ENCODE results near the gene TTYH3.

TTYH3 gene

GRCh38 chr7:2616387-2617324, 15.1 kb upstream of the TTYH3 start:
- no peak for DNase-seq (ENCODE audit: low spot score)

DNA sequence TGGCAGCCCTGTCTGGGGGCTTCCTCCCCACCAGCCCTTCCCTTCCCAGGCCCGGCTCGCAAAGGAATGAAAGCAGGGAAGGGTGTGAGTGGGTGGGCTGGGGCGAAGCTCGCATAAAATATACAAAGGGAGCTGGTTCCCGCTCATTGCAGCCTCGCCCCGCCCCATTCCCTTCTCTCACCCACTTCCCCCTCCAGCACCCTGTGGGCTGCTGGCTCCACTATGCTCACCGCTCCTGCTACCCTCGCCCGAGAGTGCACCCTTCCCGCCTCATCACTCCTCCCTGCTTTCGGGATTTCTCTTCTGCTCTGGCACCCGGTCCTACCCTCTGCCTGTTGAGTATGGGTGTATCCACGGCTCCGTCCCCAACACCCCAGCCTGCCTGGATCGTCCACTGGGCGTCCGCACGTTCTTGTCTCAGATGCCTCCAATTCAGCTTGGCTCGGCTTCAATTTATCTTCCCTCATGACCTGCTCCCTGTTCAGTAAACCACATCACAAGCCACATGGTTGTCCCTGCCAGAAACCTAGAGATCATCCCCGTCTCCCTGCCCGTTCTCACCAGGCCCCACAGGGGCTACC, 14.4 kb upstream of the TTYH3 start:
- no peak for DNase-seq (ENCODE audit: low spot score)

GRCh38 chr7:2619116-2619515, 12.7 kb upstream of the TTYH3 start:
- no peak for DNase-seq (ENCODE audit: low spot score)

DNA sequence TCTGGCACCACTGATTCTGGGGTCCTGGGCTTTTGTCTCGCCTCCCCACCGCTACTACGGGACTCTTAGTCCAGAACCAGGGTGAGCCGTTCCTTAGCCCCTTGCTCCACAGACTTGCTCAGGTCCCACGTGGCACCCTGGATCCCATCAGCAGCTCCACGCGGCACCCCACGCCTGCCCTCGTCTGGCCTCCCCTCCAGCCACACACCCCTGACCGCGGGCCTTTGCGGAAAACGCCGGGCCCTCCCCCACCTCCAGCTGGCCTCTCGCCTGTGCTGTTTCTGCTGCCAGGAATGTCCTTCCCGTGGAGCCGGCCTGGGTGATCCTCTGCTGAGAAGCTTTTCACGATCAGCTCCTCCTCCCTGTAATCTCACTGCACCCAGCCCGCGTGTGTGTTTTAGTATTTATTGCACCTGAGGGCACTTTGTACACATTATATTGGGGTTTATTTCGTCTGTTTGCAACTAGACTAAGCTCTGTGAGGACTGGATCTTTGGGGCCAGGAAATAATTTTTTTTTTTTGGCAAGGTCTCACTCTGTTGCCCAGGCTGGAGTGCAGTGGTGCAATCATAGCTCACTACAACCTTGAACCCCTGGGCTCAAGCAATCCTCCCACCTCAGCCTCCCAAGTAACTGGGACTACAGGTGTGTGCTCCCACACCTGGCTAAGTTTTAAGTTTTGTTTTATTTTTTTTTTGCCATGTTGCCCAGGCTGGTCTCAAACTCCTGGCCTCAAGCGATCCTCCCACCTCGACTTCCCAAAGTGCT, 10.5 kb upstream of the TTYH3 start:
- no peak for DNase-seq (ENCODE audit: low spot score)

DNA sequence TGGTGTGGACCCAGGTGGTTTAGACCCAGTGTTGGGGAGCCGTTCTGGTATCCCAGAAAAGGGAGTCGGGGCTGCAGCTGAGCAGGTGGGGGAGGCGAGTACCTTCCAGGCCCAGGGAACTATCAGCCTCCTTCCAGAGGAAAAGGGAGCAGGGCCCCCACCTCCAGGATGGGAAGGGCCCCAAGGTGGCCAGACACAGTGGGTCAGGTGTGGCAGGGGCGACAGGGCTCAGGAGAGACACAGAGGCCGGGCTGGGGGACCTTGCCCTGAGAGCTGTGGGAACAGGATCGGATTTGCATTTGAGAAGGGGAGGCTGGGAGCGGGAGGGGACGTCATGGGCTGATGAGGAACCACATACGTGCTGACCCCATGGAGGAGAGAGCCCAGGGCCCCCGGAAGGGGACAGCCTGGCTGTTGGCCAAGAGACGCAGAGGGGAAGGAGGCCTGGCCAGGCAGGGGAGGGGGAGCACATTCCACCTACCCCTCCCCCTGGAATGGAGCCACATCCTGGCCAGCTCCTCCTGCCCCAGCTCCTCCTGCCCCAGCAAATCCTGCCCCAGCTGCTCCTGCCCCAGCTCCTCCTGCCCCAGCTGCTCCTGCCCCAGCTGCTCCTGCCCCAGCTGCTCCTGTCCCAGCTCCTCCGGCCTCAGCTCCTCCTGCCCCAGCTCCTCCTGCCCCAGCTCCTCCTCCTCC, 9.7 kb upstream of the TTYH3 start:
- DNase-seq (ENCODE audit: low spot score), result no peak

GRCh38 chr7:2622869-2623697, 8.7 kb upstream of the TTYH3 start:
- no peak for DNase-seq (ENCODE audit: low spot score)

DNA sequence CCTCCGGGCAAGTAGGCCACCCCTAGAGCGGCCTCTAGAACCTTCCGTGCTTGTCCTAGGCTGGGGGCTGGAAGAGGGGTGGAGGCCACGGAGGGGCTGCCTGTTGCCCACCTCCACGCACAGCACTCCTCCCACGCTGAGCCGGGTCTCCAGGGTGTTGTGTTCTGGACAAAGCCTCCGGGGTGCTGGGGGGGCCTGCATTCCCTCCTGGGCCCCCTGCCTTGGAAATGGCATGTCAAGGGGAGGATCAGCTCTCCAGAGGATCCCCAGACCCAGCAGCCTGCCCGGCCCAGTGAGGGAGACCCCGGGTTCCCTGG, 8.1 kb upstream of the TTYH3 start:
- DNase-seq (ENCODE audit: low spot score), result no peak

DNA sequence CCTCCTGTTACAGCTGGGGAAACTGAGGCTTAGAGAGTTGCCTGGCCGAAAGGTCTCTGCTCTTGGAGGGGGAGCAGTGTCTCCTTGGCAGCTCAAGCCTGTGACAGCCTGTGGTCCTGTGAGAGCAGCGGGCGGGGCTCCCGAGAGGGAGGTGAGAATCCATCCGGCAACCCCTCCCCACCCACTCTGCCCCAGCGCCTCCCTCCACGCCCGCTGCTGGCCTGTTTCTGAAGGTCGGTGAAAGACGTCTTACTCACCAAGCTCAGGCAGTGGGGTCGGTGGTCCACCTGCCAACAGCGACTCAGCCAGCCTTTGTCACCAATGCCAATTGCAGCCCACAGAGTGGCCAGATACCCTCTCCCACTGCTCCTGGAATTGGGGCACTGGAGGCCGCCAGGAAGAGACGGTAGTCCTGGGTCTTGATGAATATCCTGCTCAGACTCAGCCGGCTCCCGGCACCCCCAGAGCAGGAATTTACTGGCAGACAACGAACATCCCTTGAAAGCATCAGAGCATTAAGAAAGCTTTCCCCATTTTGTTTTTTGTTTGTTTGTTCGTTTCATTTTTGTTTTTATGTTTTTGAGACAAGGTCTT, 7.4 kb upstream of the TTYH3 start:
- DNase-seq (ENCODE audit: low spot score), result no peak

GRCh38 chr7:2626498-2627117, 5.2 kb upstream of the TTYH3 start:
- no peak for DNase-seq (ENCODE audit: low spot score)

DNA sequence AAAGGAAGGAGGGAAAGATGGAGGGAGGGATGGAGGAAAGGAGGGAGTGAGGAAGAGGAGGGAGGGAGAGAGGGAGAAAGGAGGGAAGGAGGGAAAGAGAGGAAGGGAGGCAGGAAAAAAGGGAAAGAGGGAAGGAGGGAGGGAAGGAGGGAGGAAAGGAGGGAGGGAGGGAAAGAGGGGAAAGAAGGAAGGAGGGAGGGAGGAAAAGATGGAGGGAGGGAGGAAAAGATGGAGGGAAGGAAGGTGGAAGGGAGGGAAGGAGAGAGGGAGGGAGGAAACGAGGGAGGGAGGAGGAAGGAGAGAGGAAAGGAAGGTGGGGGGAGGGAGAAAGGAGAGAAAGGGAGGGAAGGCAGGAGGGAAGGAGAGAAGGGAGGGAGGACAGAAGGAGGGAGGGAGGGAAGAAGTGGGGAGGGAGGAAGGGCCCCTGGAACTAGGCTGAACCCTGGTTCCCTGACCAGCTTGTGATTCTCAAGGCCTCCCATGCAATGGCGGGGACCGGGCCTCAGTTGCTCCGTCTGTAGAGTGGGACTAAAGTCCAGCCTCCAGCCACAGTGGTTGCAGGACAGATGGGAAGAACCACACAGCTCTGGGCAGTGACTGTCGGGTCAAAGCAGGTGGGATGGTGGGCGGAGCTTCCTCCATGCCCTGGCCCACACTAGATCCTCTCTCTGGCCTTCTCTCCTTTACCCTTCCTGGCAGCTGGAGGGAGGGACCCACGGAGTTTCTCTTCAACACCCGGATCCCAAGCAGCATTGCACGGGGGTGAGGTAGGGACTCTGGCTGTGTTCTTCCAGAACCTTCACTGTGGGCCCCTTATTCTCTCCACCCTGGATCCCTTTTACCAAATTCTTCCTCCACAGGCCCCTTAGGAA, 4.3 kb upstream of the TTYH3 start:
- no peak for DNase-seq (ENCODE audit: low spot score)

DNA sequence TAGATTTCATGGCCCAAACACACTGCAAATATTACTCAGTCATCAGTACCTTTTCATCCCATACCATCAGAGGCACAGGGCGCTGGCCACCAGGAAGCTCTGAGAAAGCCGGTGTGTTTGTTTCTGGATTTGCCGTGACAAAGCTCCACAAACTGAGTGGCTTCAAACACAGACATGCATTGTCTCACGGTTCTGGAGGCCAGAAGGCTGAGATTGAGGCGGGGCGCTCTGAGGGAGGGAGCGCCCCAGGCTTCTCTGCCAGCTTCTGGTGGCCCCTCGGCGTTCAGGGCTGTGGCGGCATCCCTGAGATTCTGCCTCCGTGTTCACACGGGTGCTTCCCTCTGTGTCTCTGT, 3.7 kb upstream of the TTYH3 start:
- DNase-seq (ENCODE audit: low spot score), result no peak

GRCh38 chr7:2628891-2629290, 2.9 kb upstream of the TTYH3 start:
- DNase-seq (ENCODE audit: low spot score), result no peak

DNA sequence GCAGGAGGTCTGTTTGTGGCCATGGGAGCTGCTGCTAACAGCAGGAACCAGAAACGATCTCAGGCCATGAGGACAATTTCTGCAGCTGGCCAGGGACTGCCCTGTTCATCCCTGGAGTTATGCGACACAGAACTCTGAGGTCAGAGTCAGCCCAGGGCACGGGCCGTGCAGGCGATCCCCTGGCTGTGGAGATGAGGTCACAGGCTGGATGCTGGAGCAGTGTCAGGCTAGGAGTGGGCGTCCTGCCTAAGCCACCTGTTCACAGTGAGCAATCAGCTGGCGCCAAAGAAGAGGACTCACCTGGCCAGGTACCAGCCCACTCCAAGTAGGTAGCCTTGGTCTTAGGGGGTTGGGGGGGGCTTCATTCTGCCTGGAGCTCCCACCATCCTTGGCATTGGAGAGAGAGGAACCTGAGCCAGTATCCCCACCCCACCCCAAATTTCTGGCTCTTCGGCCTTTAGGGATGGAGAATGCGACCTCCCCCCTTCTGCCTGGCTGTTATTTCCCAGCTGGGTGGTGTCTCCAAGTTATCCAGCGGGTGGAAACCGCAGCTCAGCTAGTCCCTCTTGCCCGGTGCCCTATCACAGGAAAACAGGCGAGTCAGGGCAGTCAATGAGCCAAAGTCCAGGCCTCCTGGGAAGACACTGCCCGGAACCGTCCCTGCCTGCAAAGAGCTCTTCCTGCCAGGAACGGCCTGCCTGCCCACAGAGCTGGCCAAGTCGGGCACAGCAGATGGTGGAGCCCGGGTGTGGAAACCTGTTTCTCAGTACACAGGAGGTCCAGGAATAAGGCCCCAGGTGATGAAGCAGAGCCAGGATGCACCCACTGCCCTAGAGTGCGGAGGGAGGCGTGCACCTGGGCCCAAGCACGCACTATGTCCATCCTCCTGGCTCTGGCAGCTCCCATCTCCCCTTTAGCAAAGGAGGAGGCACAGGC, 1.8 kb upstream of the TTYH3 start:
- no peak for DNase-seq (ENCODE audit: low spot score)

- peak; percentile 68 for DNase-seq (ENCODE audit: low spot score)
These were observed 1.1 kb downstream of the TTYH3 start for GRCh38 chr7:2632733-2633537.

DNA sequence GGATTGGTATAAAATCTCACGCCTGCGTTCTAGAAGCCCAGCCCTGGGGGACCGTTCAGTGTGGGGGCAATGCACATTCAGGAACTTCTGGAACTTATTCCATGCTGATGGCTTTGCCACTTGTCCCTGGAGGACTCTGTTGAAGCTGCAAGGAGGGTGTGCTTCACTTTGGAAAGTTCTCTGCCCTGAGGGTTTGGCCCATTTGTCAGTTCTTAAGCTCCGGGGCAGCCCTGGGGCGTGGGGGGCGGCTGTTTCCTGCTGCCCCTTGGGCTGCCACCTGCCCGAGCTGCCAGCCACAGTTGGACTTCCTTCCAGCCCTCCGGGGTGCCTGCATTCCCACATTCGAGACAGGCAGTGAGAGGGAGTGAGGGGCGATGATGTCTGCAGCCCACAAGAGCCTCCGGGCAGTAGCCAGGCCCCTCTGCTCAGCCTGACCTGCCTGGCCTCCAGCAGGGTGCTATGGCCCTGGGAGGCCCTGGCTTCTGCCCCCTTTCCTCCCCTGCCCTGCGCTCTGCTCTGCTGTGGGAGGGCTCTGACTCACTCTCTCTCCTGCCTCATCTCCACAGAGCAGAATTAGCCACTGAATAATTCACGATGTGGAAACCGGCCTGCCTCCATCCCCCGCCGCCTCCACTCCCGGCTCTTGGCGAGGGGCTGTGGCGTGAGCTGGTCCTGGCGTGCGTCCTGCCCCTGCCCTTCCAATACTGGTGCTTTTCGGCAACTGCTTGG, 1.9 kb downstream of the TTYH3 start:
- no peak for DNase-seq (ENCODE audit: low spot score)

DNA sequence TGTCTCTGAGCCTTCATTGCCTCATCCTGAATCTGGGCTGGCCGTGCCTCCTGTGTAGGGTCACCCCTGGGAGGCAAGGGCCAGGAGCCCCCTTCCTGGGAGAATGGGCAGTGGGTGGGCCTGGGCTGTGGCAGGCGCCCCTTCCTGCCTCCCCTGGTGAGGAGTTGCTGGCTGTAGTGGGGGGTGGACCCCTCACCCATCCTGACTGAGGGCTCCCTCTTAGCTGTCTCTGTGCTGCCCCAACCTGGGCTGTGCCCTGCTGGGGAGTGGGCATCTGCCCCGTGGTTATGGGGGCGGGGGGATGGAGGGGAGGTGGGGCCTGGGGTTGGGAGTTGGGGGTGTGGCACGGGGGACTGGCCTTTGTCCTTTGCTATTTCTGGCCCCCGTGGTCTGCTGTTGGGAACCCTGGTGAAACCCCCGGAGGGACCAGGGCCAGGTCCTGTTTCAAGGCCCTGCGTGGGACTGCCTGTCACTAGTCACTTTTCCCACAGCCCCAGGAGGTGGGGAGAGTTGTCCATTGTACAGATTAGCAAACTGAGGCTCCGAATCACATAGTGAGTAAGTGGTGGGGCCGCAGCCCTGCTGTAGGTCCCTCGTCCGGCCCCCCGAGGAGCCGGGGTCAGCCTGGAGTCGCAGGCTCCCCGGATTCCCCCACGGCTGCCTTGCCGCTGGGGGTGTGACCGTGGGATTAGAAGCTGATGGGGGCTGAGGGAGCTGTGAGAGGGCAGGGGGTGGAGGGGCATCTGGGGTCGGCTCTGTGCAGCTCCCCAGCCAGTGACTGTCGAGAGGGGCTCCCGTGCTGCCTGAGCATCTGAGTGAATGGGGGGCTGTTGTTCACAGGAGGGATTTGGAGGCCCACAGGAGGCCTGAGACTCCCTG, 2.7 kb downstream of the TTYH3 start:
- DNase-seq (ENCODE audit: low spot score), result no peak

Data from D341Med (cell line).